ENCODE results near the gene NDEL1. TPM values are rescaled to one million over a fixed set of nuclear protein-coding genes. Genes with fewer than 3 reads are reported as not detected.

Gene NDEL1
- total RNA-seq, 3 donors from 2014 or later: 57.5 to 80.5 (median 63.6) TPM

- Histone ChIP-seq H3K4me1 (ENCODE audit: low read depth) (no peaks in the 10 kb centered on the region), H3K4me3 (no peak overlapping the region), H3K36me3 (ENCODE audit: low read depth) (no peaks in the 10 kb centered on the region), H3K9me3 (peaks cover 12% of the 10 kb centered on the region)
- ATAC-seq: peak; percentile 32
- TF ChIP-seq CTCF (IDR thresholded peaks at IDR 0.05): no peak
- intact Hi-C loops (cut with DNase I, micrococcal nuclease): no loop called here
- DNase-seq: peak in 1 of 3 donors; percentile 68
These were observed 43.8 kb downstream of the NDEL1 start for GRCh38 chr17:8479431-8479947.

GRCh38 chr17:8480011-8480976 is 44.6 kb downstream of the NDEL1 start:
- ATAC-seq (no peak), DNase-seq (no peak)
- Histone ChIP-seq H3K4me1 (ENCODE audit: low read depth) (no peaks in the 10 kb centered on the region), H3K9me3 (peaks cover 16% of the 10 kb centered on the region), H3K36me3 (ENCODE audit: low read depth) (no peaks in the 10 kb centered on the region), H3K4me3 (no peak overlapping the region)
- TF ChIP-seq CTCF (IDR thresholded peaks at IDR 0.05): no peak
- intact Hi-C loops (cut with DNase I, micrococcal nuclease): no loop called here

GRCh38 chr17:8481089-8481488 is 45.4 kb downstream of the NDEL1 start:
- no peak for ATAC-seq
- H3K4me3 ChIP-seq: no peak overlapping the region
- no peaks in the 10 kb centered on the region for H3K4me1 ChIP-seq (ENCODE audit: low read depth)
- peaks cover 16% of the 10 kb centered on the region for H3K9me3 ChIP-seq
- DNase-seq: no peak
- no peak for TF ChIP-seq CTCF (IDR thresholded peaks at IDR 0.05)
- no peaks in the 10 kb centered on the region for H3K36me3 ChIP-seq (ENCODE audit: low read depth)
- intact Hi-C loops (cut with DNase I, micrococcal nuclease): no loop called here

- H3K4me3 ChIP-seq: no peak overlapping the region
- H3K4me1 ChIP-seq (ENCODE audit: low read depth): no peaks in the 10 kb centered on the region
- H3K9me3 ChIP-seq: peaks cover 16% of the 10 kb centered on the region
- ATAC-seq: no peak
- TF ChIP-seq CTCF (IDR thresholded peaks at IDR 0.05): no peak
- no peak for DNase-seq
- H3K36me3 ChIP-seq (ENCODE audit: low read depth): no peaks in the 10 kb centered on the region
- intact Hi-C loops (cut with DNase I, micrococcal nuclease): no loop called here
These were observed 46.0 kb downstream of the NDEL1 start for GRCh38 chr17:8481703-8482102.

GRCh38 chr17:8482546-8482945 is 46.9 kb downstream of the NDEL1 start:
- H3K4me3 ChIP-seq: no peak overlapping the region
- no peak for TF ChIP-seq CTCF (IDR thresholded peaks at IDR 0.05)
- no peaks in the 10 kb centered on the region for H3K4me1 ChIP-seq (ENCODE audit: low read depth)
- intact Hi-C loops (cut with DNase I, micrococcal nuclease): no loop called here
- ATAC-seq: no peak
- no peak for DNase-seq
- H3K9me3 ChIP-seq: peaks cover 16% of the 10 kb centered on the region
- no peaks in the 10 kb centered on the region for H3K36me3 ChIP-seq (ENCODE audit: low read depth)

Data from mucosa of descending colon (tissue), 3 donors.